Activated T-helper 2 cell treated with anti-CD3 and anti-CD28 coated beads, Interferon-gamma antibody, Interleukin-2, Interleukin-4, amounts not matched to agents 10 μg/mL and 5 μg/mL and 100 μg/mL, durations not matched to agents 14 hours and 24 hours and 36 hours (primary cell): ENCODE results near the gene ANK3. TPM values are rescaled to one million over a fixed set of nuclear protein-coding genes. Genes with fewer than 3 reads are reported as not detected.
A peak's percentile ranks its signal among the peaks of the same experiment; 100 is the strongest.
"Not testable (repeated sequence)": the region's sequence is repeated elsewhere in the genome, so short reads cannot be mapped to it uniquely, and the experiment has no call there.

Source experiments
- DNase-seq: peaks from one replicate; pipeline ENCODE4 v3.0.0; 2021; ENCODE audit warnings: low spot score
- H3K27ac Mint-ChIP-seq: one replicate; pipeline ENCODE4 v1.8.0; 2021; ENCODE audit warnings: mixed read lengths
- H3K27me3 Mint-ChIP-seq: one replicate; pipeline ENCODE4 v1.8.0; 2021; ENCODE audit warnings: low read depth, mixed read lengths
- H3K36me3 Mint-ChIP-seq: one replicate; pipeline ENCODE4 v1.8.0; 2021; ENCODE audit warnings: low read depth, mixed read lengths
- H3K4me1 Mint-ChIP-seq: one replicate; pipeline ENCODE4 v1.8.0; 2021; ENCODE audit warnings: low read depth, mixed read lengths
- H3K4me3 Mint-ChIP-seq: one replicate; pipeline ENCODE4 v1.8.0; 2021; ENCODE audit warnings: low read depth, mild to moderate bottlenecking, moderate library complexity, mixed read lengths
- H3K9me3 Mint-ChIP-seq: one replicate; pipeline ENCODE4 v1.8.0; 2021; ENCODE audit warnings: mixed read lengths
- intact Hi-C: fragments of 100-400 bp; cut with micrococcal nuclease; formaldehyde crosslinking; loops from one replicate; pipeline ENCODE4 v1.15.1; 2023
- total RNA-seq: library from RNA; stranded (reverse); gene quantifications from 2 replicates; pipeline ENCODE4 v1.2.3, GENCODE V29; 2022

Gene ANK3
- total RNA-seq, 1 donor from 2014 or later = 14.4 TPM

DNA sequence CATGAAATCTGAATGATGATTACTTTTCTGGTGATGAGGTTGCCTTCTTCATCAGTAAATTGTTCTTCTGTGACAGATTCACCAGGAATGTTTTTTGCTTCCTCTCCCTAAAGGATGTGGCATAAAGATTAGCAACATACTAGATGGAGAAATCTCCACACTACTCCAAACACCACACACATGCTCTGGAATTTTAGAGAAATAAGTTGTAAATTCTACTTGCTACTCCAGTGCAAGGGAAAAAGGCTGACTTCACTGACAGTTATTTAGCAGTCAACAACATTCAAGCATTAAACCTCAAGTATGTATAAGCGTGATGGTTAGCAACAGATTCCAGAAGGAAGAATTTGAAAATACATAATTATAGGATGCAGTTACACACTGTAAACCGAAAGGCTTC is 345.4 kb downstream of the ANK3 start:
- DNase-seq = no peak
- Mint-ChIP-seq H3K9me3 (no peaks in the 10 kb centered on the region), H3K4me3 (no peak overlapping the region), H3K36me3 (no peaks in the 10 kb centered on the region), H3K27ac (no peak overlapping the region), H3K4me1 (no peaks in the 10 kb centered on the region), H3K27me3 (no peaks in the 10 kb centered on the region)
- intact Hi-C loops = no loop called here

DNA sequence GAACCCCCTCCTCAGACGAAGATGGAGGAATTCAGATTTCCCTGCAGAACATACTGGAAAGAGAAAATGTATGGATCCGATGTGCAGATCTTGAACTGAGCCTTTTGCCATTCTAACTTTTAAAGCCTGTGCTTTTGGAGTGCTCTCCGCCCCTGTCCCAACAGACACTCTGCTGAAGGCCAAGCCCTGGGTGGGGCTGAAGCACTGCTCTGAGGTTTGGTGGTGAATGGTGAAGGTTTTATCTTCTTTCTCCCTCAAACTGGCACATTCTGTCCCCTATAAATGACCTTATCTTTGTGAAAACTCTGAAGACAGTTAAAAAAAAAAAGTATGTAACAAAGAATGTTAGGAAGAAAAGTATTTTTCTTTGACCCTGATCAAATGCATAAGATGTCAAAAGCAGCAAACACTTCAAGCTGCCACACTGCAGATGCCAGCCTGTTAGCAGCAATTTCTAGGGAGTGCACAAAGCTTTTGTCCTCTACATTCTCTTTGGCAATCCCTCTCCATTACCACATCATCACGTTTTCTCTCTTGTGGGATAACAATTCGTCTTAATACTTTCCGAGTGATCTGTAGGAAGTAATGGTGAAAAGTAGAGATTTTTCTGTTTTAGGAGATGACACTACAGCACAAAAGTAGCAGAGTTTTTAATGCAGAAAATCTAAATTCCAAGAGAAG is 346.0 kb downstream of the ANK3 start:
- no peak for DNase-seq
- intact Hi-C loops = no loop called here
- Mint-ChIP-seq H3K9me3 (no peaks in the 10 kb centered on the region), H3K4me3 (no peak overlapping the region), H3K36me3 (no peaks in the 10 kb centered on the region), H3K27me3 (no peaks in the 10 kb centered on the region), H3K27ac (no peak overlapping the region), H3K4me1 (no peaks in the 10 kb centered on the region)

DNA sequence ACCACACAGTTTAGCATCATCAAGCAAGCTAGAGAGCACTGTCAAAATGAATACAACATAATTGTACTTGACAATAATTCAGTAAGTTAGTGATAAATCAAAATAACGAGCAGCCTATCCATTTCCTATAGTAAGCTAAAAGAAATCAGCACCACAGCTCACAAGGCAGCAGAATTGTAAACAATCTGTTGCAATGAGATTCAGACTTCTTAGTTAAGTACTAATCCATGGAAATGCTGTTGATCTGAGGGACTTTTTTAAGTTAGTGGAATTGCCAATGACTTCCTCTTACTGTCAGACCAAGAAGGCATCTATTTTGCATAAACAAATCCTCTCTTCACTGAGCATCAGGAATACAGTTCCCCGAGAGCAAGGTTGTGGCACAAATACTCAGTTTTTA is 346.8 kb downstream of the ANK3 start:
- intact Hi-C loops = no loop called here
- Mint-ChIP-seq H3K36me3 (no peaks in the 10 kb centered on the region), H3K4me3 (no peak overlapping the region), H3K9me3 (no peaks in the 10 kb centered on the region), H3K4me1 (no peaks in the 10 kb centered on the region), H3K27ac (no peak overlapping the region), H3K27me3 (no peaks in the 10 kb centered on the region)
- no peak for DNase-seq

DNA sequence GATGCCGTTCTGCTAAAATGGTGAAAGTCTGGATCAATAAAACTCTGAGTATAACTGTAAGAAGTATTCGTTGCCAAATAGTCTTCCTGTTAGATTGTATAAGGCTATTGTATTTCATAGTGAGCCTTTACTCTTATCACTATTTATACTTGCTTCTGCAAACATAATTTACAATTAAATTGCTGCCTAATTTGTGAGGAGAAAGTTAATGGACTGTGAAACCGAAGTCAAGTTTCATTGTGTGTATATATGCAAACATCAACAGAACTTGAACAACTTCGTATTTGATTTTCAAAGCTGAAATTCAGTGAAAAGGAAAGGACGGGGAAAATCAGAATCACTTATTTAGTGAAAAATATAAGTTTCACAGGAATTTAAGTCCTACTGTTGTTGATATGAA is 347.4 kb downstream of the ANK3 start:
- H3K27ac Mint-ChIP-seq = no peak overlapping the region
- H3K9me3 Mint-ChIP-seq = no peaks in the 10 kb centered on the region
- no peak for DNase-seq
- intact Hi-C loops = no loop called here
- no peaks in the 10 kb centered on the region for H3K27me3 Mint-ChIP-seq
- H3K4me1 Mint-ChIP-seq = no peaks in the 10 kb centered on the region
- H3K4me3 Mint-ChIP-seq = no peak overlapping the region
- no peaks in the 10 kb centered on the region for H3K36me3 Mint-ChIP-seq

DNA sequence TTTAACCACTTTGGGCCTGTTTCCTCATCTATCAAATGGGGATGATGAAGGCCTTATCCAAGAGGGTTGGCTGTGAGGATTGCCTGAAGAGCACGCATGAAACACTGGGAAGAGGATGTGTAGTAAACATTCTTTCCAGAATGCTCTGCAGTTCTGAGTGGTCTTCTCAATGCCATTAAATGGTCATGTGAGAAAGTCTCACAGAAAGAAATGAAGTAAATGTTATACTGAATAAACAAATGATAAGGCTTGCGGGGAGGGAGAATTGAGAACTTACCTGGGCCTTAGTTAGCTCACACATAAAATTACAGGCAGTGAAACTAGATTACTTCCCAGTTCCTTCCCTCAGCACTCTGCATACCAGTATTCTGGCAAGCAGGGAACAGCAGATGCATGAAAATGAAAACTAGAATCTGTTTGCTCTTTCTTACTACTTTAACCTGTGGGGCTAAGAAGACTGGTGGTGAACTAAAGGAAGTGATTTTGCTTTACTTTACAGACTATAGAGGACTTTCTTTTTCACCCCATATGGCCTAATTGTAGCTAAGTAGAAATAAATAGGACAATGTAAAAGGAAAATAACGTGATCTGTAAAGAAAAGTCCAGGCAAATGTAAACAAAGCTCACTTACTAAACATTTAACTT is 348.1 kb downstream of the ANK3 start:
- no peaks in the 10 kb centered on the region for H3K9me3 Mint-ChIP-seq
- intact Hi-C loops = no loop called here
- H3K4me3 Mint-ChIP-seq = no peak overlapping the region
- DNase-seq = no peak
- no peaks in the 10 kb centered on the region for H3K4me1 Mint-ChIP-seq
- H3K27me3 Mint-ChIP-seq = no peaks in the 10 kb centered on the region
- no peak overlapping the region for H3K27ac Mint-ChIP-seq
- H3K36me3 Mint-ChIP-seq = no peaks in the 10 kb centered on the region

DNA sequence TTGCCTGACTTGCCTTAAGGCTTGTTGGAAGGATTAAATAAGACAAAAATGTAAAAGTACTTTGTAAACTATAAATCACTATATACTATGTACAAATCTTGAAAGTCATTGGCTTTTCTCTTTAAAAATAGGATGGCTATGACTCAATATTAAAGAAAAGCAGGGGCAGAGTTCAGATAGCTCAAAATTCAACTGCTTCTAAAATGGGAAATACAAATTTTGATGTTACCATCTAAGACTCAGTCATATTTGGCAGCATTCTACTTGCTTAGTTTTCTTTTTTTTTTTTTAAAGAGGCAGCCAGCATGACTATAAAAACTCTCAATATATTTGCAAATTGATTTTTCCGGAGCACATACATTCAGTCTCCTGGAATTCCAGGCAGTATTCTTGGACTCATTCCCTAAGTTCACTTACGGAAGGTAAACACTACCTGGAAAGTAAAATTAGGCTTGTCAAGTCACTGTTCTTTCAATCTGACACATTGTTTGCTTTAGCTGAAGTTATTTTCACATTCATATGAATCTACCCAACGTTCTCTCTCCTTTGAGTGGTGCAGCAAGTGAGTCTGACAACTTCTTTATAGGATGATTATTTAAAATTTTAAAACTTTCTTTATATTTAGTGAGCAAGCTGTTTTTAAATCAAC is 349.5 kb downstream of the ANK3 start:
- Mint-ChIP-seq H3K36me3 (no peaks in the 10 kb centered on the region), H3K4me1 (no peaks in the 10 kb centered on the region), H3K27me3 (no peaks in the 10 kb centered on the region), H3K4me3 (no peak overlapping the region), H3K27ac (no peak overlapping the region), H3K9me3 (no peaks in the 10 kb centered on the region)
- DNase-seq = no peak
- intact Hi-C loops = no loop called here

DNA sequence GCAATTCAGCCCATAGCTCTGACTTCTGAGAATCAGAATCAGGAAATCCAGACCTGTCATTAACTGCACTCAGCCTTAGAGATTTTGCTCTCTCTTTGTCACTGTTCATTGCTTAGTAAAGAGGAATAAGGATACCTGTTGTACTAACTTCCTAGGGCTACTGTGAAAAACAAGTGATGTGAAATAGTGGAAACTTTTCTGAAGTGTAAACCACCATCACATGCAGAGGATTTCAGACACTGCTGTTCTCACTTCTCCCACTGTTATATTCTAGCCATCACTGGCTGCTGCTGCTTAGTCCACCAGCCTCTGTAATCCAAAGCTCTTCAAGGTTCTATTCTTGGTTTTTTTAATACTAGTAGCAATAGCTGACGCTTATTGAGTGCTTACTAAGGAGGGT is 353.7 kb downstream of the ANK3 start:
- no peak overlapping the region for H3K4me3 Mint-ChIP-seq
- intact Hi-C loops = no loop called here
- peaks cover 14% of the 10 kb centered on the region for H3K4me1 Mint-ChIP-seq
- H3K27me3 Mint-ChIP-seq = no peaks in the 10 kb centered on the region
- H3K9me3 Mint-ChIP-seq = no peaks in the 10 kb centered on the region
- no peak overlapping the region for H3K27ac Mint-ChIP-seq
- no peaks in the 10 kb centered on the region for H3K36me3 Mint-ChIP-seq
- no peak for DNase-seq

DNA sequence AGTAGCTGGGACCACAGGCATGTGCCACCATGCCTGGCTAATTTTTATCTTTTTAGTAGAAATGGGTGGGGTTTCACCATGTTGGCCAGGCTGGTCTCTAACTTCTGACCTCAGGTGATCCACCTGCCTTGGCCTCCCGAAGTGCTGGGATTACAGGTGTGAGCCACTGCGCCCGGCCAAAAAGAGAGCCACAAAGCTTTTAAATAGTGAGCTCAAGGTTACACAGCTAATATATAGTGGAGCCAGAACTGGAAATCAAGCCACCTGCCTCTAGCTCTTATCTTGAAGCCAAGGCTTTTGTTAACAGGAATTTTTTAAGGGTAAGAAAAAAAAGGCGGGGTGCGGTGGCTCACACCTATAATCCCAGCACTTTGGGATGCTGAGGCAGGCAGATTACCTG is 354.3 kb downstream of the ANK3 start:
- intact Hi-C loops, H3K4me3 Mint-ChIP-seq, H3K36me3 Mint-ChIP-seq, H3K27me3 Mint-ChIP-seq, H3K27ac Mint-ChIP-seq, DNase-seq, H3K9me3 Mint-ChIP-seq: not testable (repeated sequence)
- peaks cover 14% of the 10 kb centered on the region for H3K4me1 Mint-ChIP-seq

DNA sequence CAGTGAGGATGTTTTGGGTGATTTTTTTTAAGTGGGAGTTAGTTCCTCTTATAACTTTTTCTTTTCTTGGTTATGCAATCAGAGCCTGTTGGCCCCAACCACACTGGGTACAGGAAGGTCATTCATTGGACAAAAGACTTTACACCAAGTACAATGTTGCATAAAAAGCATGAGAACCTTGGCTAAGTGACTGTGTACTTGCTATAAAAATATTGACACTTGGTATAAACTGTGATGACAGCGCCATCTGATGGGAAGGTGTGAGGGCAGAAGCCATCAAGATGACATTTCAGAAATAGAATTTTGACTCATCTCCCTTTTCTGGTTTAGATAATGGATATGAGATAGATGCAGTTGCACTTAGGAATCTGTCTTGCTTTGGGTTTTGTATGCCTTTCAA is 357.0 kb downstream of the ANK3 start:
- intact Hi-C loops = loop anchor here (1.0 to 5.0 kb wide), 5 partner anchors 125 to 406 kb away; no protein-coding TSS in a partner anchor
- Mint-ChIP-seq H3K4me1 (peaks cover 14% of the 10 kb centered on the region), H3K27ac (no peak overlapping the region), H3K9me3 (no peaks in the 10 kb centered on the region), H3K27me3 (no peaks in the 10 kb centered on the region), H3K4me3 (no peak overlapping the region), H3K36me3 (no peaks in the 10 kb centered on the region)
- peak; percentile 20 for DNase-seq

DNA sequence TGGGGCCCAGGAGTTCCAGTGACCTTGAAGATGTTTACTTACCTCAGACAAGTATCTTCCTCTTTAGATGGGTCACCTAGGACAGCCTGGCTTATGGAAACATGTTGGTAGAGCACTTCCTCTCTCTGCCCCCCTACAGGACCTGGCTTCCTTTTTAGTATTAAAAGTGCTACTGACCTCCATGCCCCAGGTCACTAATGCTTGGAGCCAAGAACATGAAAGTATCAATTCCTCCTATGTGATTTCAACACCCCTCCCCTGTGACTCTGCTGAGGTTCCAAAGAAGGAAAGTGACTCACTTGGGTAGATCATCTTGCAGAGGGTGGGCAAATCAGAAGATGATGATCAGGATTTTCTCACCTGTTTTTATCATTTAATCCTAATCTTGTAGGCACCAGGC is 358.0 kb downstream of the ANK3 start:
- no peak for DNase-seq
- peaks cover 14% of the 10 kb centered on the region for H3K4me1 Mint-ChIP-seq
- H3K27me3 Mint-ChIP-seq = no peaks in the 10 kb centered on the region
- no peak overlapping the region for H3K27ac Mint-ChIP-seq
- no peaks in the 10 kb centered on the region for H3K9me3 Mint-ChIP-seq
- no peaks in the 10 kb centered on the region for H3K36me3 Mint-ChIP-seq
- intact Hi-C loops = loop anchor here (1.0 to 5.0 kb wide), 4 partner anchors 164 to 405 kb away; no protein-coding TSS in a partner anchor
- no peak overlapping the region for H3K4me3 Mint-ChIP-seq

DNA sequence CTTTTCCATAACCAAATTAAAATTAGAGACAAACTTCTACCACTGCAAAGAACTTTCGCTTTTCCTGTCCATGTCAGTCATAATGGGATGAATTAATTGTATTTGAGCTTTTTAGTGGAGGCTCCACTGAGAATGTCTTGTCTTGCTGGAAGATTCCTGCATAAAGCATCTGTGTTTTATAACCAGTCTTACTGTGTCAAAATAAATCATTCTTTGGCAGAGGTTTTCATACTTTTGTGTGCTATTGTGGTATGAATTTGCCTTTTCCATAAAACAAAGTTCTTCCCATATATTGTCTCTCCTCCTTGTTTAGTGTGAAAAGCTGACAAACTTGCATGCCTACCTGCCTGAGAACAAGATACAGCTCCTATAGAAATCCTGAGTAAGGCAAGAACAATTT is 358.5 kb downstream of the ANK3 start:
- Mint-ChIP-seq H3K9me3 (no peaks in the 10 kb centered on the region), H3K27me3 (no peaks in the 10 kb centered on the region), H3K4me3 (no peak overlapping the region), H3K4me1 (peaks cover 14% of the 10 kb centered on the region), H3K36me3 (no peaks in the 10 kb centered on the region), H3K27ac (no peak overlapping the region)
- no peak for DNase-seq
- intact Hi-C loops = loop anchor here (5.0 kb wide), 3 partner anchors 164 to 224 kb away; no protein-coding TSS in a partner anchor

DNA sequence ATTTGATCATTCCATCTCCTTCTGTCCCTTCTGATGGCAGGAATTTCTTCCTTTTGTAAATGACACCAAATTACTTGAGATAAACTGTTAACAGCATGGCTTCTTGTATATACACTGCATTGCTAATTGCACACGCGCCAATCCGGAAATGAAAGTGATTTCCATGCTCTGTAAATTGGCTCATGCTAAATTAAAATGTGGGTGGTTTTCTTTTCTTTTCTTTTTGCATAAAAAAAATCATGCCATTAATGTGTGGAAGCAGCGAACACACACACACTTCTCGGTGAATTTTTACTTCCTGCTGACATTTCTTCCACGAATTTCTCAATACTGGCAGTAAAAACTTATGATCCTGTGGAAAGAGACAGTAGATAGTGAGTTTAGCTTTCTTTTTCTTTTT is 360.2 kb downstream of the ANK3 start:
- intact Hi-C loops = no loop called here
- H3K4me3 Mint-ChIP-seq = no peak overlapping the region

DNA sequence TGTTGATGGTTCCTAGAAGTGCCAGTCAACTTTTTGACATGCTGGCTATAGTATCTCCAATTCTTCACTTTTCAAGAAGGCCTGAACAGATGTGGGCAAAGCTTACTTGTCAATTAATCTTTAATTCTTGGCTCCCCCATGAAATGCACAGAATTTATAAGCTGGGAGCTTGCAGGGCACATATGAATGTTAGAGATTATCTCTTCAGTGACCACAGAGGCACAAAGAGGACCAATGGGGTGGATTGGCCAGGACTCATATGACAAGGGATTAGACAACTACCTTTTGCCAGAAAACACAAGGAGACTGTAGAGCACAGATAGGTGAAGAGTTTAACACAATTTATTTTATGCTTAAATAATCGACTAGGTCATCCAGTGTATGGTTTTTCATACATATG is 361.6 kb downstream of the ANK3 start:
- no peaks in the 10 kb centered on the region for H3K36me3 Mint-ChIP-seq
- peaks cover 14% of the 10 kb centered on the region for H3K4me1 Mint-ChIP-seq
- no peak for DNase-seq
- H3K27me3 Mint-ChIP-seq = no peaks in the 10 kb centered on the region
- no peaks in the 10 kb centered on the region for H3K9me3 Mint-ChIP-seq
- intact Hi-C loops = no loop called here
- H3K4me3 Mint-ChIP-seq = no peak overlapping the region
- no peak overlapping the region for H3K27ac Mint-ChIP-seq

More for the DNA sequence above, 360.2 kb downstream of the ANK3 start:
- no peak overlapping the region for H3K27ac Mint-ChIP-seq
- H3K36me3 Mint-ChIP-seq = no peaks in the 10 kb centered on the region
- DNase-seq = no peak
- H3K4me1 Mint-ChIP-seq = peaks cover 14% of the 10 kb centered on the region
- no peaks in the 10 kb centered on the region for H3K27me3 Mint-ChIP-seq
- no peaks in the 10 kb centered on the region for H3K9me3 Mint-ChIP-seq
